Measurements from ENCODE around the gene DDX50.

DNA sequence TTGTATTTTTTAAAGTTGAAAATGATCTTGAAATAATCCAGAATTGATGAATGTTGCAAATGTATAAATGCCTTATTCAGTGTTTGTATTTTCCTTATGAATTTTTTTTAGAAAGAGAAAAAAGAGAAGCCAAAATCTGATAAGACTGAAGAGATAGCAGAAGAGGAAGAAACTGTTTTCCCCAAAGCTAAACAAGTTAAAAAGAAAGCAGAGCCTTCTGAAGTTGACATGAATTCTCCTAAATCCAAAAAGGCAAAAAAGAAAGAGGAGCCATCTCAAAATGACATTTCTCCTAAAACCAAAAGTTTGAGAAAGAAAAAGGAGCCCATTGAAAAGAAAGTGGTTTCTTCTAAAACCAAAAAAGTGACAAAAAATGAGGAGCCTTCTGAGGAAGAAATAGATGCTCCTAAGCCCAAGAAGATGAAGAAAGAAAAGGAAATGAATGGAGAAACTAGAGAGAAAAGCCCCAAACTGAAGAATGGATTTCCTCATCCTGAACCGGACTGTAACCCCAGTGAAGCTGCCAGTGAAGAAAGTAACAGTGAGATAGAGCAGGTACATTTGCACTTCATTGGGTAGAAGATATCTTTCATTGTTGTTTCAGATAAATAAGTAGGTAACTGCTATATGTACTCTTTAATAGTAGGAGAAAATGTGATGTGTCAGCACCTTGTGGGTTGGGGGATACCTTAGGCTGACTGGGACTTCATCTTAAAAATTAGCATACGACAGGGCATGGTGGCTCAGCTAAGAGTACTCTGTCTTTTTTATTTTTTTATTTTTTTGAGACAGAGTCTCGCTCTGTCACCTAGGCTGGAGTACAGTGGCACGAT lies 58.8 kb downstream of the DDX50 start:
- TF ChIP-seq POLR2A (IDR thresholded peaks at IDR 0.05) (no peak), POLR2AphosphoS5 (IDR thresholded peaks at IDR 0.05) (no peak)
- TF ChIP-seq, protein P1, sequence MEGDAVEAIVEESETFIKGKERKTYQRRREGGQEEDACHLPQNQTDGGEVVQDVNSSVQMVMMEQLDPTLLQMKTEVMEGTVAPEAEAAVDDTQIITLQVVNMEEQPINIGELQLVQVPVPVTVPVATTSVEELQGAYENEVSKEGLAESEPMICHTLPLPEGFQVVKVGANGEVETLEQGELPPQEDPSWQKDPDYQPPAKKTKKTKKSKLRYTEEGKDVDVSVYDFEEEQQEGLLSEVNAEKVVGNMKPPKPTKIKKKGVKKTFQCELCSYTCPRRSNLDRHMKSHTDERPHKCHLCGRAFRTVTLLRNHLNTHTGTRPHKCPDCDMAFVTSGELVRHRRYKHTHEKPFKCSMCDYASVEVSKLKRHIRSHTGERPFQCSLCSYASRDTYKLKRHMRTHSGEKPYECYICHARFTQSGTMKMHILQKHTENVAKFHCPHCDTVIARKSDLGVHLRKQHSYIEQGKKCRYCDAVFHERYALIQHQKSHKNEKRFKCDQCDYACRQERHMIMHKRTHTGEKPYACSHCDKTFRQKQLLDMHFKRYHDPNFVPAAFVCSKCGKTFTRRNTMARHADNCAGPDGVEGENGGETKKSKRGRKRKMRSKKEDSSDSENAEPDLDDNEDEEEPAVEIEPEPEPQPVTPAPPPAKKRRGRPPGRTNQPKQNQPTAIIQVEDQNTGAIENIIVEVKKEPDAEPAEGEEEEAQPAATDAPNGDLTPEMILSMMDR (IDR thresholded peaks at IDR 0.05) = no peak
